ENCODE data around the gene ABHD10. TPM values are rescaled to one million over a fixed set of nuclear protein-coding genes. Genes with fewer than 3 reads are reported as not detected.

ABHD10 gene
- total RNA-seq, 1 experiment from 2014 or later: 21.8 TPM

- H3K4me1 ChIP-seq (ENCODE audit: insufficient read depth, low read length): no peaks in the 10 kb centered on the region
- no peaks in the 10 kb centered on the region for H3K79me2 ChIP-seq (ENCODE audit: insufficient read depth, low read length)
- H3T11ph ChIP-seq (ENCODE audit: low read length): no peak overlapping the region
- H3K9ac ChIP-seq (ENCODE audit: extremely low read depth, insufficient read length, low read length): no peak overlapping the region
- peak; percentile 84 for TF ChIP-seq CTCF (conservative IDR thresholded peaks at IDR 0.05)
- no peak overlapping the region for H2BK5ac ChIP-seq (ENCODE audit: insufficient read length, low read length)
- H3K23ac ChIP-seq (ENCODE audit: insufficient read length, low read depth, low read length): no peak overlapping the region
- H4K5ac ChIP-seq (ENCODE audit: insufficient read length, low read depth, low read length): no peak overlapping the region
- no peaks in the 10 kb centered on the region for H4K20me1 ChIP-seq (ENCODE audit: control insufficient read depth, insufficient read depth, insufficient read length)
- H2AK5ac ChIP-seq (ENCODE audit: insufficient read length, low read length): no peak overlapping the region
- H4K8ac ChIP-seq (replicated peaks; ENCODE audit: insufficient read length, low read depth, low read length): no peak overlapping the region
- no peak overlapping the region for H3K4me2 ChIP-seq (ENCODE audit: insufficient read depth, insufficient read length, low read length)
- H2BK120ac ChIP-seq (ENCODE audit: low read depth, low read length, poor library complexity, severe bottlenecking): no peak overlapping the region
- H3K18ac ChIP-seq (ENCODE audit: insufficient read length, low read depth, low read length): no peak overlapping the region
- H3K79me1 ChIP-seq (ENCODE audit: insufficient read depth, low read depth, low read length, poor library complexity, severe bottlenecking): no peaks in the 10 kb centered on the region
- Mint-ChIP-seq H3K36me3 (ENCODE audit: insufficient read depth in 1 of 3, low read depth in 3 of 3) (peaks cover 0 to 3% (median 0%) of the 10 kb centered on the region in 3 experiments; a peak in 3 of 7 replicates), H3K27ac (no peak overlapping the region), H3K4me3 (no peak overlapping the region), H3K9me3 (no peaks in the 10 kb centered on the region), H3K27me3 (ENCODE audit: low read depth) (no peaks in the 10 kb centered on the region), H3K4me1 (no peaks in the 10 kb centered on the region)
- no CpG with 5 or more reads among the region's 19 CpGs for WGBS (ENCODE audit: extremely low coverage, insufficient read length, low lambda C conversion rate)
- H2BK20ac ChIP-seq (ENCODE audit: low read depth, low read length, poor library complexity, severe bottlenecking): no peak overlapping the region
- H2BK12ac ChIP-seq (ENCODE audit: insufficient read length, low read depth, low read length): no peak overlapping the region
- no peak overlapping the region for H3K14ac ChIP-seq (ENCODE audit: insufficient read depth, low read length)
- H3K27me3 ChIP-seq (ENCODE audit: insufficient read depth, low read length): no peaks in the 10 kb centered on the region
- no peak overlapping the region for H3K27ac ChIP-seq (ENCODE audit: insufficient read length, low read depth, low read length)
- H3K56ac ChIP-seq (ENCODE audit: insufficient read length, low read depth, low read length): no peak overlapping the region
- no peak overlapping the region for H2AFZ ChIP-seq (ENCODE audit: low read length)
- no peak overlapping the region for H4K91ac ChIP-seq (ENCODE audit: insufficient read length, low read depth, low read length)
- H3K23me2 ChIP-seq (ENCODE audit: insufficient read length, low read depth, low read length, poor library complexity, severe bottlenecking): no peaks in the 10 kb centered on the region
- no peaks in the 10 kb centered on the region for H3K9me3 ChIP-seq (ENCODE audit: control insufficient read depth, low read depth, low read length)
- no peak overlapping the region for H2BK15ac ChIP-seq (ENCODE audit: low read depth, low read length)
- H3K4ac ChIP-seq (ENCODE audit: low read depth, low read length): no peak overlapping the region
- peak; percentile 67 for DNase-seq
Measured at GRCh38 chr3:112013058-112013783, 34.4 kb downstream of the ABHD10 start.
